Vagina (tissue), 2 donors: ENCODE data around the gene BPIFB1.

Experiments used
- POLR2A ChIP-seq, 2 donors: fragments of 450-650 bp; IDR thresholded peaks; one replicate each; pipeline ENCODE4 v1.6.1; 2017; ENCODE audit warnings: antibody characterized with exemption in 2 of 2, mild to moderate bottlenecking in 2 of 2, moderate library complexity in 2 of 2
- POLR2AphosphoS5 ChIP-seq, 2 donors: sonication (generic); formaldehyde crosslinking; IDR thresholded peaks; one replicate each; pipeline ENCODE4 v1.9.0; 2017; ENCODE audit warnings: antibody characterized with exemption in 2 of 2, mild to moderate bottlenecking in 2 of 2, low read depth in 1 of 2; ENCODE audit not compliant: insufficient read depth in 1 of 2
- TF ChIP-seq, protein P1 (sequence below), 3 experiments: fragments of 450-650 bp in 2 of 3; fragments of 200-600 bp in 1 of 3; sonication (generic) in 1 of 3; IDR thresholded peaks; one replicate each; pipeline ENCODE4 v1.5.1; 2017 to 2019; ENCODE audit warnings: antibody characterized with exemption in 3 of 3, mild to moderate bottlenecking in 2 of 3, moderate library complexity in 2 of 3

- TF ChIP-seq, protein P1, sequence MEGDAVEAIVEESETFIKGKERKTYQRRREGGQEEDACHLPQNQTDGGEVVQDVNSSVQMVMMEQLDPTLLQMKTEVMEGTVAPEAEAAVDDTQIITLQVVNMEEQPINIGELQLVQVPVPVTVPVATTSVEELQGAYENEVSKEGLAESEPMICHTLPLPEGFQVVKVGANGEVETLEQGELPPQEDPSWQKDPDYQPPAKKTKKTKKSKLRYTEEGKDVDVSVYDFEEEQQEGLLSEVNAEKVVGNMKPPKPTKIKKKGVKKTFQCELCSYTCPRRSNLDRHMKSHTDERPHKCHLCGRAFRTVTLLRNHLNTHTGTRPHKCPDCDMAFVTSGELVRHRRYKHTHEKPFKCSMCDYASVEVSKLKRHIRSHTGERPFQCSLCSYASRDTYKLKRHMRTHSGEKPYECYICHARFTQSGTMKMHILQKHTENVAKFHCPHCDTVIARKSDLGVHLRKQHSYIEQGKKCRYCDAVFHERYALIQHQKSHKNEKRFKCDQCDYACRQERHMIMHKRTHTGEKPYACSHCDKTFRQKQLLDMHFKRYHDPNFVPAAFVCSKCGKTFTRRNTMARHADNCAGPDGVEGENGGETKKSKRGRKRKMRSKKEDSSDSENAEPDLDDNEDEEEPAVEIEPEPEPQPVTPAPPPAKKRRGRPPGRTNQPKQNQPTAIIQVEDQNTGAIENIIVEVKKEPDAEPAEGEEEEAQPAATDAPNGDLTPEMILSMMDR (IDR thresholded peaks at IDR 0.05) = no peak
- no peak for TF ChIP-seq POLR2A (IDR thresholded peaks at IDR 0.05)
- no peak for TF ChIP-seq POLR2AphosphoS5 (IDR thresholded peaks at IDR 0.05; ENCODE audit: insufficient read depth in 1 of 2, low read depth in 1 of 2)
These were observed 7.1 kb upstream of the BPIFB1 start for GRCh38 chr20:33275871-33276270.
